K562 (cell line): ENCODE results near the gene RPH3AL. TPM values are rescaled to one million over a fixed set of nuclear protein-coding genes. Genes with fewer than 3 reads are reported as not detected.

Source experiments
- ATAC-seq: fragments of 200-7000 bp; cut with Tn5 transposase; 3 replicates; pipeline ENCODE4 v1.9.1; 2020; ENCODE audit warnings: moderate library complexity
- BruUV-seq: library from RNA; stranded (reverse); fragments of 400-500 nt; replicated peaks from 2 replicates; lab custom pipeline; 2021; lab: Mats Ljungman, UMichigan
- CTCF ChIA-PET: fragments of 300-600 bp; formaldehyde crosslinking; extraction: SDS; loops from one replicate; lab custom pipeline; 2021; ENCODE audit warnings: low intra/inter-chr PET ratio; lab: Yijun Ruan, JAX
- POLR2A ChIA-PET: fragments of 300-600, 350-650 bp; sonication (Branson Sonifier 250); formaldehyde crosslinking; extraction: SDS; loops from one replicate; lab custom pipeline; 2021; ENCODE audit warnings: antibody characterized with exemption, inconsistent platforms; lab: Yijun Ruan, JAX
- DNase-seq, 4 experiments: peaks; one replicate each; pipeline versions ENCODE4 v3.0.0 to v3.0.0-alpha.2; 2011 to 2018; ENCODE audit warnings: low spot score in 3 of 4, mixed read lengths in 3 of 4; ENCODE audit errors: extremely low read depth in 1 of 4
- FAIRE-seq: peaks from 2 replicates; lab custom pipeline; 2011; peaks lifted over from hg19 to GRCh38; lab: Jason Lieb, UNC
- H2AFZ ChIP-seq: 2 replicates; pipeline ENCODE4 v1.6.0; 2011; ENCODE audit warnings: low read depth, low read length, control low read depth, inconsistent platforms
- H3K27ac ChIP-seq: fragments of 200-600 bp; 3 replicates; pipeline ENCODE4 v1.8.0; 2011; ENCODE audit warnings: low read depth, mild to moderate bottlenecking, control low read depth, inconsistent platforms, low read length, moderate library complexity, mixed read lengths; ENCODE audit errors: extremely low read depth
- H3K27me3 ChIP-seq, 2 experiments: fragments of 300-600 bp in 1 of 2; 2 replicates in 1 of 2; 3 replicates in 1 of 2; pipeline versions ENCODE4 v1.6.0 to v1.8.0; 2011; ENCODE audit warnings: inconsistent platforms in 2 of 2, low read length in 2 of 2, mild to moderate bottlenecking in 1 of 2, mixed read lengths in 1 of 2, moderate library complexity in 1 of 2; ENCODE audit not compliant: control insufficient read depth in 2 of 2, insufficient read depth in 2 of 2
- H3K36me3 ChIP-seq: fragments of 300-600 bp; 3 replicates; pipeline ENCODE4 v1.8.0; 2011; ENCODE audit warnings: mild to moderate bottlenecking, low read length, inconsistent platforms; ENCODE audit not compliant: control insufficient read depth, insufficient read depth
- H3K4me1 ChIP-seq, 2 experiments: fragments of 200-600 bp in 1 of 2; replicated peaks in 1 of 2; 2 replicates in 1 of 2; 3 replicates in 1 of 2; pipeline versions ENCODE4 v1.5.1 to v1.8.0; 2011; ENCODE audit warnings: inconsistent platforms in 2 of 2, low read length in 2 of 2, mild to moderate bottlenecking in 1 of 2, mixed read lengths in 1 of 2, moderate library complexity in 1 of 2; ENCODE audit not compliant: control insufficient read depth in 2 of 2, insufficient read depth in 2 of 2
- H3K4me2 ChIP-seq: 2 replicates; pipeline ENCODE4 v1.6.1; 2011; ENCODE audit warnings: low read length, control low read depth, inconsistent platforms, mixed read lengths; ENCODE audit not compliant: insufficient read depth
- H3K4me3 ChIP-seq: fragments of 200-600 bp; sonication (generic), shearing (Covaris generic); 2 replicates; pipeline ENCODE4 v1.5.1; 2016; ENCODE audit warnings: control low read depth, inconsistent platforms
- H3K79me2 ChIP-seq: fragments of 200-600 bp; 3 replicates; pipeline ENCODE4 v1.8.0; 2011; ENCODE audit warnings: low read length, inconsistent platforms; ENCODE audit not compliant: control insufficient read depth, insufficient read depth
- H3K9ac ChIP-seq, 2 experiments: 2 replicates each; pipeline versions ENCODE4 v1.6.0 to v1.6.1; 2011; ENCODE audit warnings: low read depth in 2 of 2, low read length in 2 of 2, control low read depth in 1 of 2, inconsistent platforms in 1 of 2, mild to moderate bottlenecking in 1 of 2, mixed read lengths in 1 of 2; ENCODE audit not compliant: insufficient read depth in 1 of 2
- H3K9me1 ChIP-seq: one replicate; pipeline ENCODE4 v1.6.0; 2011; ENCODE audit warnings: inconsistent platforms, mild to moderate bottlenecking, low read length, moderate library complexity; ENCODE audit not compliant: control insufficient read depth, insufficient read depth
- H3K9me3 ChIP-seq: replicated peaks from 2 replicates; pipeline ENCODE4 v1.5.1; 2011; ENCODE audit warnings: low read depth, low read length, inconsistent platforms; ENCODE audit not compliant: control insufficient read depth, insufficient read depth
- H4K20me1 ChIP-seq: replicated peaks from 2 replicates; pipeline ENCODE4 v1.6.1; 2011; ENCODE audit warnings: low read length, inconsistent platforms, mixed read lengths; ENCODE audit not compliant: control insufficient read depth, insufficient read depth
- NKRF ChIP-seq: fragments of 450-650 bp; IDR thresholded peaks from 2 replicates; pipeline ENCODE4 v1.6.1; 2016; ENCODE audit warnings: borderline replicate concordance
- ZNF263 ChIP-seq: sonication (generic); formaldehyde crosslinking; IDR thresholded peaks from 2 replicates; pipeline ENCODE4 v1.8.0; 2022; ENCODE audit warnings: mild to moderate bottlenecking, missing genetic modification reagents, borderline replicate concordance
- WGBS: fragments of 100-300 bp; shearing (Covaris generic); methylation state at CpG from one replicate; pipeline ENCODE4 v1.1.6; 2016; ENCODE audit warnings: low coverage, mixed read lengths; ENCODE audit not compliant: insufficient coverage; ENCODE audit errors: missing lambda C conversion rate; 5-methylcytosine and 5-hydroxymethylcytosine counted together
- in situ Hi-C: fragments of 300-500 bp; cut with MboI; formaldehyde crosslinking; loops from 4 replicates; pipeline ENCODE4 v1.15.0; 2018; ENCODE audit warnings: inconsistent platforms, mixed read lengths
- intact Hi-C: fragments of 100-400 bp; cut with micrococcal nuclease; formaldehyde crosslinking; loops from 2 replicates; pipeline ENCODE4 v1.14.2; 2022
- polyA plus RNA-seq, 8 experiments: library from polyadenylated mRNA; depleted of rRNA in 4 of 8; stranded (reverse) in 5 of 8; unstranded in 3 of 8; fragments of >200 nt; fragmentation: Nextera tagmentation in 2 of 8; fragmentation: Illumina TruSeq in 1 of 8; extraction: Ambion mirVana in 2 of 8; extraction: Trizol in 1 of 8; gene quantifications; 2 replicates each; pipeline versions ENCODE4 v1.2.1 to v1.2.3, GENCODE V29; 2011 to 2014; ENCODE audit warnings: inconsistent platforms in 1 of 8, missing spikeins in 1 of 8
- total RNA-seq, 7 experiments: library from RNA; depleted of rRNA in 6 of 7; stranded (reverse); fragments of >200 nt in 6 of 7; fragmentation: Illumina TruSeq in 2 of 7; extraction: Trizol in 2 of 7; gene quantifications; 2 replicates each; pipeline versions ENCODE4 v1.2.1 to v1.2.3, GENCODE V29; 2011 to 2021; ENCODE audit warnings: low replicate concordance in 1 of 7

Gene RPH3AL
- total and polyA plus RNA-seq, 9 of the 15 experiments (the other 6 are each of a cell fraction or from before 2014, with no cell fraction given) = 0.18 to 1.7 (median 0.39) TPM

DNA sequence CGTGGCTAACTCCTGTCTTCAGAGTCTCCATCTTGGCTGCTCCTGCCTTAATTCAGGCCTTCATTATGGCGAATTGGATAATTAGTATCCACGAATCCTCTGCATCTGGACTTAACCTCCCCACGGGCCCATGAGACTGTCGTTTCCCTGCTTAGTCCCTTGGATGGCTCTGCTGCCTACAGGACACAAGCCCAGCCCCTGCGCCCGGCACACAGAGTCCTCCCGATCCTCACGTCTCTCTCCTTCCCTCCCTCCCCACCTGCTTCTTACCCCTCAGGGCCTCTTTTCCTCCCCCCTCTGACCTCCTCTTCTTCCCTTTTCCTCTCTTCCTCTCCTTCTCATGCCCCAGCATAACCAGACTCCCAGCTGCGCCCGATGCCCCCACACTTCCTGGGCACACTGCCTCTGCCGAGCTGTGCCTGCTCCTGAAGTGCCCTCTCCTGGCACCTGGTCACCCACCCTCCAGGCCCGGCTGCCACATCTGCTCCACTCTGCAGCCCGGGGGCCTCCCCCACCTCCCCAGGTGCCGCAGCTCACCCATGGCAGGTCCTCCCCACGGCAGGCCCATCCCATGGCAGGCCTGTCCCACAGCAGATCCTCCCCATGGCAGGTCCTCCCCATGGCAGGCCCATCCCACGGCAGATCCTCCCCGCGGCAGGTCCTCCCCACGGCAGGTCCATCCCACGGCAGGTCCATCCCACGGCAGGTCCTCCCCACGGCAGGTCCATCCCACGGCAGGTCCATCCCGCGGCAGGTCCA lies 45.9 kb downstream of the RPH3AL start:
- no peaks in the 10 kb centered on the region for H3K36me3 ChIP-seq
- CTCF ChIA-PET = no interaction called here
- no peak for DNase-seq
- TF ChIP-seq ZNF263 (CRISPR knock-in tag) (peak; percentile 81; the same call in 1 of the 2 replicates), NKRF (no peak)
- H3K4me3 ChIP-seq = no peak overlapping the region
- no TSS peak for BruUV-seq
- no peak for ATAC-seq
- POLR2A ChIA-PET = no interaction called here
- no peak overlapping the region for H2AFZ ChIP-seq
- intact Hi-C loops (no loop called here), in situ Hi-C loops (no loop called here)
- H3K4me1 ChIP-seq = peaks cover 0 to 8% of the 10 kb centered on the region in 2 experiments; a peak in 2 of 5 replicates
- no peak overlapping the region for H3K9ac ChIP-seq
- FAIRE-seq = no peak
- H3K9me3 ChIP-seq = no peaks in the 10 kb centered on the region
- no peak overlapping the region for H3K4me2 ChIP-seq
- H4K20me1 ChIP-seq = no peaks in the 10 kb centered on the region; the same call in 1 of the 2 replicates
- no peak overlapping the region for H3K27ac ChIP-seq
- WGBS = 1% methylated on average over 5 of the region's 26 CpGs
- peaks cover 5 to 19% of the 10 kb centered on the region in 2 experiments; a peak in 4 of 5 replicates for H3K27me3 ChIP-seq
- H3K9me1 ChIP-seq = no peaks in the 10 kb centered on the region
- no peaks in the 10 kb centered on the region for H3K79me2 ChIP-seq
